ENCODE data around the gene DNAJB6.

GRCh38 chr7:157397036-157397720 is 60.4 kb downstream of the DNAJB6 start:
- TF ChIP-seq POLR2A (IDR thresholded peaks at IDR 0.05) (no peak), CTCF (IDR thresholded peaks at IDR 0.05) (no peak)
